AG10803 (cell line): ENCODE measurements around the gene GDF10.

Experiments
- DNase-seq: peaks from one replicate; pipeline ENCODE4 v3.0.0; 2010; ENCODE audit warnings: low read depth
- H3K4me3 ChIP-seq: 2 replicates; pipeline ENCODE4 v1.5.1; 2011; ENCODE audit warnings: mild to moderate bottlenecking, low read length, control low read depth
- TF ChIP-seq, protein P1 (sequence below): conservative IDR thresholded peaks from 2 replicates; pipeline ENCODE4 v1.5.1; 2011; ENCODE audit warnings: mild to moderate bottlenecking, low read length, control low read depth, inconsistent platforms

The GDF10 gene

DNA sequence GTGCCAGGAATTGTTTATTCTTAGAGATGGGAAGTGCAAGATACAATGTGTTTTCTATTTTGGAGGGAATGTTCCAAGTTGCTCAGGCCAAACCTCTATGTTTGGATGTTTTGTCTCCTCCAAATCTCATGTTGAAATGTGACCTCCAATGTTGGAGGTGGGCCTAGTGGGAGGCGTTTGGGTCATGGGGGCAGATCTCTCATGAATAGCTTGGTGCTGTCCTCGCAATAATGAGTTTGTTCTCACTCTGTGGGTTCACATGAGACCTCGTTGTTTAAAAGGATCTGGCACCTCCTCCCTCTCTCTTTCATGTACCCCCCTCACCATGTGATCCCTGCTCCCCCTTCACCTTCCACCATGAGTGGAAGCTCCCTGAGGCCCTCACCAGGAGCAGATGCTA is 8.3 kb upstream of the GDF10 start:
- no peak for DNase-seq
- H3K4me3 ChIP-seq: no peak overlapping the region
- TF ChIP-seq, protein P1, sequence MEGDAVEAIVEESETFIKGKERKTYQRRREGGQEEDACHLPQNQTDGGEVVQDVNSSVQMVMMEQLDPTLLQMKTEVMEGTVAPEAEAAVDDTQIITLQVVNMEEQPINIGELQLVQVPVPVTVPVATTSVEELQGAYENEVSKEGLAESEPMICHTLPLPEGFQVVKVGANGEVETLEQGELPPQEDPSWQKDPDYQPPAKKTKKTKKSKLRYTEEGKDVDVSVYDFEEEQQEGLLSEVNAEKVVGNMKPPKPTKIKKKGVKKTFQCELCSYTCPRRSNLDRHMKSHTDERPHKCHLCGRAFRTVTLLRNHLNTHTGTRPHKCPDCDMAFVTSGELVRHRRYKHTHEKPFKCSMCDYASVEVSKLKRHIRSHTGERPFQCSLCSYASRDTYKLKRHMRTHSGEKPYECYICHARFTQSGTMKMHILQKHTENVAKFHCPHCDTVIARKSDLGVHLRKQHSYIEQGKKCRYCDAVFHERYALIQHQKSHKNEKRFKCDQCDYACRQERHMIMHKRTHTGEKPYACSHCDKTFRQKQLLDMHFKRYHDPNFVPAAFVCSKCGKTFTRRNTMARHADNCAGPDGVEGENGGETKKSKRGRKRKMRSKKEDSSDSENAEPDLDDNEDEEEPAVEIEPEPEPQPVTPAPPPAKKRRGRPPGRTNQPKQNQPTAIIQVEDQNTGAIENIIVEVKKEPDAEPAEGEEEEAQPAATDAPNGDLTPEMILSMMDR: no peak

- DNase-seq: no peak
- H3K4me3 ChIP-seq: no peak overlapping the region
- TF ChIP-seq, protein P1: no peak
These were observed 5.9 kb upstream of the GDF10 start for GRCh38 chr10:47294057-47294456.

GRCh38 chr10:47294501-47294900 is 5.5 kb upstream of the GDF10 start:
- DNase-seq: no peak
- H3K4me3 ChIP-seq: no peak overlapping the region
- TF ChIP-seq, protein P1: no peak

GRCh38 chr10:47295411-47295810 is 4.6 kb upstream of the GDF10 start:
- H3K4me3 ChIP-seq: no peak overlapping the region
- no peak for DNase-seq
- TF ChIP-seq, protein P1: no peak

- H3K4me3 ChIP-seq: no peak overlapping the region
- TF ChIP-seq, protein P1: no peak
- no peak for DNase-seq
These were observed 3.7 kb upstream of the GDF10 start for GRCh38 chr10:47296156-47296894.

GRCh38 chr10:47296941-47297340 is 3.1 kb upstream of the GDF10 start:
- DNase-seq: no peak
- TF ChIP-seq, protein P1: no peak
- H3K4me3 ChIP-seq: no peak overlapping the region

GRCh38 chr10:47297866-47298540 is 2.0 kb upstream of the GDF10 start:
- no peak overlapping the region for H3K4me3 ChIP-seq
- TF ChIP-seq, protein P1: no peak
- DNase-seq: no peak
